GM12892 (cell line): ENCODE results near the gene CDON.

Experiments used
- POLR2A ChIP-seq: IDR thresholded peaks from 2 replicates; pipeline ENCODE4 v1.6.1; 2011; ENCODE audit warnings: low read depth, low read length, control low read depth
- TAF1 ChIP-seq: IDR thresholded peaks from 2 replicates; pipeline ENCODE4 v1.6.1; 2011; ENCODE audit warnings: low read depth, mild to moderate bottlenecking, control low read depth, low read length, borderline replicate concordance

DNA sequence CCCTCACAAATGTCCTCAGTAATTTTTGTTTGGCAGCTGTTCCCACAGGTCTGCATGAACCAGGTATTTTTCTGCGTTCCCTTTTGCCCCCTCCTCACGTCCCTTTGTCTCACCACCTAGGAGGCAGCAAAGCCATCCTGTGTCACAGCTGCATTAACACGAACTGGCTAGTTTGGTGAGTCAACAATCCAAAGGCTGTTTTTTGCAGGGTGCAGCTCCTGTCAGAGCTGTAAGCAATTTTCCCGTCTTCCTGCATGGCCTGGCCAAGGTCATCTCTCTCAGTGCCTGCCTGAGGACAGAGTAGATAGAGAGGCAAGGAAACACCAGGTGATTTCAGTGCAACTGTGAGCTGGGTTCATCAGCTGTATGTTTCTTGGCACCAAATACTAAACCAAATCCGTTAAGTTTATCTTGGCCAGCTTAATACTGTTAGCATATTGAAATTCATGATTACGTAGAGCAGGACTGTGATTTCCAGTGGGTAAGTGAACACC, 137.4 kb downstream of the CDON start:
- TF ChIP-seq POLR2A (no peak), TAF1 (no peak)
